Measurements from ENCODE around the gene NATD1. TPM values are rescaled to one million over a fixed set of nuclear protein-coding genes. Genes with fewer than 3 reads are reported as not detected.

Gene NATD1
- total and polyA plus RNA-seq, 2 of the 8 experiments (the other 6 are each of a cell fraction or from before 2014, with no cell fraction given): 5.4 to 8.4 TPM

- Histone ChIP-seq H3K4me3 (ENCODE audit: extremely low read depth in 1 of 4, insufficient read depth in 2 of 4, low read depth in 3 of 4, low read length in 4 of 4) (no peak overlapping the region), H3K4me1 (replicated peaks in 1 of 4; ENCODE audit: control insufficient read depth in 3 of 4, insufficient read depth in 4 of 4, low read length in 3 of 4) (peaks cover 0 to 1% (median 0%) of the 10 kb centered on the region in 4 experiments; a peak in 3 of 7 replicates), H3K18ac (ENCODE audit: extremely low read depth, low read length) (no peak overlapping the region), H3K14ac (ENCODE audit: insufficient read length) (no peak overlapping the region), H4K5ac (ENCODE audit: insufficient read length, low read depth, low read length) (no peak overlapping the region), H3K27ac (ENCODE audit: low read depth, low read length) (no peak overlapping the region), H2BK20ac (ENCODE audit: low read length) (no peak overlapping the region), H4K8ac (ENCODE audit: extremely low read depth, insufficient read depth, low read length) (no peak overlapping the region; the same call in 1 of the 2 replicates), H2BK5ac (ENCODE audit: low read depth, low read length) (no peak overlapping the region), H3K27me3 (replicated peaks in 1 of 4; ENCODE audit: control insufficient read depth in 3 of 4, extremely low read depth in 1 of 4, insufficient read depth in 3 of 4, low read length in 3 of 4) (peaks cover 2 to 16% (median 11%) of the 10 kb centered on the region in 4 experiments), H2AFZ (ENCODE audit: low read length) (no peak overlapping the region), H4K20me1 (replicated peaks in 1 of 2; ENCODE audit: control insufficient read depth in 1 of 2, insufficient read depth in 2 of 2, low read length in 2 of 2) (no peaks in the 10 kb centered on the region), H3K4me2 (ENCODE audit: insufficient read depth in 1 of 2, low read depth in 2 of 2, low read length in 2 of 2) (no peak overlapping the region), H2BK12ac (ENCODE audit: low read depth, low read length) (no peak overlapping the region), H3K36me3 (ENCODE audit: control insufficient read depth in 2 of 4, insufficient read depth in 4 of 4, low read length in 3 of 4) (no peaks in the 10 kb centered on the region), H3K79me1 (ENCODE audit: low read depth, low read length) (no peaks in the 10 kb centered on the region; the same call in 1 of the 2 replicates), H4K91ac (replicated peaks; ENCODE audit: insufficient read length, low read length) (no peak overlapping the region), H3K4ac (replicated peaks; ENCODE audit: insufficient read length, low read depth, low read length) (no peak overlapping the region), H3K23ac (ENCODE audit: insufficient read length) (no peak overlapping the region), H3K79me2 (ENCODE audit: control insufficient read depth in 1 of 2, insufficient read depth in 2 of 2, low read length in 2 of 2) (no peaks in the 10 kb centered on the region), H2AK5ac (ENCODE audit: low read depth, low read length) (no peak overlapping the region), H2BK15ac (ENCODE audit: low read length) (no peak overlapping the region), H3K9ac (replicated peaks in 1 of 4; ENCODE audit: extremely low read depth in 1 of 4, low read depth in 3 of 4, low read length in 3 of 4) (no peak overlapping the region), H3K56ac (replicated peaks; ENCODE audit: insufficient read length, low read depth, low read length) (no peak overlapping the region), H2BK120ac (replicated peaks; ENCODE audit: low read depth, low read length) (no peak overlapping the region), H3K9me3 (ENCODE audit: insufficient read depth in 2 of 2, low read depth in 1 of 2, low read length in 1 of 2) (no peaks in the 10 kb centered on the region), H3K23me2 (ENCODE audit: low read depth, low read length) (peaks cover 7% of the 10 kb centered on the region; the same call in 1 of the 2 replicates)
- ChIA-PET POLR2A (ENCODE audit: partially characterized antibody) (no interaction called here), CTCF (ENCODE audit: partially characterized antibody) (no interaction called here)
- WGBS, 2 experiments (ENCODE audit: extremely low coverage in 1 of 2, insufficient coverage in 1 of 2, insufficient read length in 1 of 2, insufficient replicate concordance in 2 of 2, low coverage in 1 of 2, low lambda C conversion rate in 2 of 2, missing lambda C conversion rate in 1 of 2): 93% methylated on average over 10 of the region's 10 CpGs; no CpG with 5 or more reads in 1 of the 2 experiments
- no peak for DNase-seq (ENCODE audit: low read depth in 1 of 2, low spot score in 2 of 2)
- TF ChIP-seq BRCA1 (IDR thresholded peaks at IDR 0.05; ENCODE audit: low read depth, low read length) (no peak), CBX5 (IDR thresholded peaks at IDR 0.05; ENCODE audit: low read depth, low read length) (no peak)
- no peak for FAIRE-seq
These were observed 18.4 kb upstream of the NATD1 start for GRCh38 chr17:21271454-21272183.
